ENCODE measurements around the gene ITGA11.

Gene ITGA11, protein sequence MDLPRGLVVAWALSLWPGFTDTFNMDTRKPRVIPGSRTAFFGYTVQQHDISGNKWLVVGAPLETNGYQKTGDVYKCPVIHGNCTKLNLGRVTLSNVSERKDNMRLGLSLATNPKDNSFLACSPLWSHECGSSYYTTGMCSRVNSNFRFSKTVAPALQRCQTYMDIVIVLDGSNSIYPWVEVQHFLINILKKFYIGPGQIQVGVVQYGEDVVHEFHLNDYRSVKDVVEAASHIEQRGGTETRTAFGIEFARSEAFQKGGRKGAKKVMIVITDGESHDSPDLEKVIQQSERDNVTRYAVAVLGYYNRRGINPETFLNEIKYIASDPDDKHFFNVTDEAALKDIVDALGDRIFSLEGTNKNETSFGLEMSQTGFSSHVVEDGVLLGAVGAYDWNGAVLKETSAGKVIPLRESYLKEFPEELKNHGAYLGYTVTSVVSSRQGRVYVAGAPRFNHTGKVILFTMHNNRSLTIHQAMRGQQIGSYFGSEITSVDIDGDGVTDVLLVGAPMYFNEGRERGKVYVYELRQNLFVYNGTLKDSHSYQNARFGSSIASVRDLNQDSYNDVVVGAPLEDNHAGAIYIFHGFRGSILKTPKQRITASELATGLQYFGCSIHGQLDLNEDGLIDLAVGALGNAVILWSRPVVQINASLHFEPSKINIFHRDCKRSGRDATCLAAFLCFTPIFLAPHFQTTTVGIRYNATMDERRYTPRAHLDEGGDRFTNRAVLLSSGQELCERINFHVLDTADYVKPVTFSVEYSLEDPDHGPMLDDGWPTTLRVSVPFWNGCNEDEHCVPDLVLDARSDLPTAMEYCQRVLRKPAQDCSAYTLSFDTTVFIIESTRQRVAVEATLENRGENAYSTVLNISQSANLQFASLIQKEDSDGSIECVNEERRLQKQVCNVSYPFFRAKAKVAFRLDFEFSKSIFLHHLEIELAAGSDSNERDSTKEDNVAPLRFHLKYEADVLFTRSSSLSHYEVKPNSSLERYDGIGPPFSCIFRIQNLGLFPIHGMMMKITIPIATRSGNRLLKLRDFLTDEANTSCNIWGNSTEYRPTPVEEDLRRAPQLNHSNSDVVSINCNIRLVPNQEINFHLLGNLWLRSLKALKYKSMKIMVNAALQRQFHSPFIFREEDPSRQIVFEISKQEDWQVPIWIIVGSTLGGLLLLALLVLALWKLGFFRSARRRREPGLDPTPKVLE
- long read RNA-seq, result 0 reads

DNA sequence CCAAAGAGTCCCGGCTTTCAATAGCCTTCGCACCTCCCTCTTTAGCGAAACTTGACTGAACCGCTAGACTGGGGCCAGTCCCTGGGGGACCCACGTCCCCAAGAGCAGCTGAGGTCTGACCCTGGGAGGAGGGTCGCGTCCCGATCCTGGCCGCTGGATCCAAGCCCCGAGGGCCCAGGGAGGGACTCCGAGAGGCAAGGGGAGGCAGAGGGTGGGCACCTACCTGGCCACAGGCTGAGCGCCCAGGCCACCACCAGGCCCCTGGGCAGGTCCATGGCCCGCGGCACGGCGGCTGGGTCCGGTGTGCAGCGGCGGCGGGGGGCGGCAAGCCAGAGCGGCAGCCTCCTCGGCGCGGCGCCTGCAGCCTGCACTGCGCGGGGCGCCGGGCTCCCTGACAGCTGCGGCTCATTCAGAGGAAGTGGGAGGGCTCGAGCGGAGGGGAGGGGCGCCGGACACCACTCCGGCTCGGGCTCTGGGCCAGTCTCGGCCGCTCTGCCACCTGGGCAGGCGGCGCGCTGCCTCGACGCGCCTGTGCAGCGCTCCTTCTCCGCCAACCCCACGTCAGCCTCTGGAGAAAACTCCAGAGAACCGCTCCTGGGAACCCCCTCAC, at the start of gene ITGA11:
ITGA11 (minus strand) TSS at position 372 of the 610 bp plus-strand sequence; CDS start at position 275, 97 bp downstream.
- peak; percentile 8 to 14 for DNase-seq (ENCODE audit: low read depth in 1 of 2, low spot score in 1 of 2)
- Histone ChIP-seq H3K27ac (replicated peaks) (no peak within 1 kb of the TSS), H3K27me3 (ENCODE audit: insufficient read depth, poor library complexity, severe bottlenecking) (peaks cover 46% of the 10 kb centered on the region), H3K4me3 (replicated peaks; ENCODE audit: insufficient read depth, low read length) (no peak within 1 kb of the TSS)
- TF ChIP-seq POLR2AphosphoS5 (IDR thresholded peaks at IDR 0.05; ENCODE audit: low read depth) (no peak), SPI1 (IDR thresholded peaks at IDR 0.05; ENCODE audit: borderline replicate concordance, low read depth) (peak; percentile 3; the same call in 1 of the 2 replicates)

DNA sequence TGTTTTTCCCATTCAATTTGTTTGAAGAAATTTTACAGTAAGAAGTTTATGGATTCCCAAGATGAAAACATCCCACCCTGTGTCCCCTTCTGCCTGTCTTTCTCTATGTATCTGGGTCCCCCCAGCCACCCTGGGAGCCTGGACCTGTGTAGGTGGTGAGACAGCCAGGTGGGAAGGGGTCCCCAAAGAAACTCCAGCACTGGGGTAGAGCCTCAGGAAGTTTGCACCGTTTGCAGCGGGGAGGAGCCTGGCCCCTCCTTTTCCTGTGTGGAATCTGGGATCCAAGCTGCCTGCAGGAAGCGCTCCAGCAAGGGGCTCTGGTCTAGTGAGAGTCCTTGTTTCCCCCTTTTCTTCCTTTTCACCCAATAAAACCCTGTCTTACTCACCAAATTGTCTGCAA, 49.4 kb upstream of the ITGA11 start:
- DNase-seq (ENCODE audit: low read depth in 1 of 2, low spot score in 1 of 2), result no peak
- no peak overlapping the region for H3K27ac ChIP-seq (replicated peaks)
- H3K4me3 ChIP-seq (replicated peaks; ENCODE audit: insufficient read depth, low read length), result no peak overlapping the region
- H3K27me3 ChIP-seq (ENCODE audit: insufficient read depth, poor library complexity, severe bottlenecking), result peaks cover 4% of the 10 kb centered on the region
- TF ChIP-seq POLR2AphosphoS5 (IDR thresholded peaks at IDR 0.05; ENCODE audit: low read depth) (no peak), SPI1 (IDR thresholded peaks at IDR 0.05; ENCODE audit: borderline replicate concordance, low read depth) (no peak)
- TF ChIP-seq, protein P1, sequence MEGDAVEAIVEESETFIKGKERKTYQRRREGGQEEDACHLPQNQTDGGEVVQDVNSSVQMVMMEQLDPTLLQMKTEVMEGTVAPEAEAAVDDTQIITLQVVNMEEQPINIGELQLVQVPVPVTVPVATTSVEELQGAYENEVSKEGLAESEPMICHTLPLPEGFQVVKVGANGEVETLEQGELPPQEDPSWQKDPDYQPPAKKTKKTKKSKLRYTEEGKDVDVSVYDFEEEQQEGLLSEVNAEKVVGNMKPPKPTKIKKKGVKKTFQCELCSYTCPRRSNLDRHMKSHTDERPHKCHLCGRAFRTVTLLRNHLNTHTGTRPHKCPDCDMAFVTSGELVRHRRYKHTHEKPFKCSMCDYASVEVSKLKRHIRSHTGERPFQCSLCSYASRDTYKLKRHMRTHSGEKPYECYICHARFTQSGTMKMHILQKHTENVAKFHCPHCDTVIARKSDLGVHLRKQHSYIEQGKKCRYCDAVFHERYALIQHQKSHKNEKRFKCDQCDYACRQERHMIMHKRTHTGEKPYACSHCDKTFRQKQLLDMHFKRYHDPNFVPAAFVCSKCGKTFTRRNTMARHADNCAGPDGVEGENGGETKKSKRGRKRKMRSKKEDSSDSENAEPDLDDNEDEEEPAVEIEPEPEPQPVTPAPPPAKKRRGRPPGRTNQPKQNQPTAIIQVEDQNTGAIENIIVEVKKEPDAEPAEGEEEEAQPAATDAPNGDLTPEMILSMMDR (IDR thresholded peaks at IDR 0.05; ENCODE audit: insufficient read depth, low read length), result no peak

DNA sequence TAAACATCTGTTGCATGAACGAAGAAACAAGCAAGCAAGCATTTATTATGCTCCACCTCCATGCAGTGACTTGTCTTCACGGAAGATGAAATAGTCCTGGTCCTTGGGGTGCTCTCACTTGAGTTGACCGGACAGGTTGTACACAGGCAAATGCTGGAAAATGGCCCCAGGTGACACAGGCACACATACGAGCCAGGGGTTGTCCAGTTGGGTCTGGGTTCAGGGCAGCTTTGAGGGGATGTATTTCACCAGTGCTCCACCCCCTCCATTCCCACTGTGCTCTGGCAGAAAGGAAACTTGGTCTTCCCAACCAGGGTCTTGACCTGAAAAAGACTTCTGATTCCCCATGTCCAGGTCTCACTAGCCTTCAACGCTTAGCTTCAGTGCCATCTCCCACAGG, 48.3 kb upstream of the ITGA11 start:
- H3K4me3 ChIP-seq (replicated peaks; ENCODE audit: insufficient read depth, low read length), result no peak overlapping the region
- no peak for TF ChIP-seq GABPA (IDR thresholded peaks at IDR 0.05; ENCODE audit: low read depth)
- TF ChIP-seq SPI1 (IDR thresholded peaks at IDR 0.05; ENCODE audit: borderline replicate concordance, low read depth), result no peak
- TF ChIP-seq, protein P2, sequence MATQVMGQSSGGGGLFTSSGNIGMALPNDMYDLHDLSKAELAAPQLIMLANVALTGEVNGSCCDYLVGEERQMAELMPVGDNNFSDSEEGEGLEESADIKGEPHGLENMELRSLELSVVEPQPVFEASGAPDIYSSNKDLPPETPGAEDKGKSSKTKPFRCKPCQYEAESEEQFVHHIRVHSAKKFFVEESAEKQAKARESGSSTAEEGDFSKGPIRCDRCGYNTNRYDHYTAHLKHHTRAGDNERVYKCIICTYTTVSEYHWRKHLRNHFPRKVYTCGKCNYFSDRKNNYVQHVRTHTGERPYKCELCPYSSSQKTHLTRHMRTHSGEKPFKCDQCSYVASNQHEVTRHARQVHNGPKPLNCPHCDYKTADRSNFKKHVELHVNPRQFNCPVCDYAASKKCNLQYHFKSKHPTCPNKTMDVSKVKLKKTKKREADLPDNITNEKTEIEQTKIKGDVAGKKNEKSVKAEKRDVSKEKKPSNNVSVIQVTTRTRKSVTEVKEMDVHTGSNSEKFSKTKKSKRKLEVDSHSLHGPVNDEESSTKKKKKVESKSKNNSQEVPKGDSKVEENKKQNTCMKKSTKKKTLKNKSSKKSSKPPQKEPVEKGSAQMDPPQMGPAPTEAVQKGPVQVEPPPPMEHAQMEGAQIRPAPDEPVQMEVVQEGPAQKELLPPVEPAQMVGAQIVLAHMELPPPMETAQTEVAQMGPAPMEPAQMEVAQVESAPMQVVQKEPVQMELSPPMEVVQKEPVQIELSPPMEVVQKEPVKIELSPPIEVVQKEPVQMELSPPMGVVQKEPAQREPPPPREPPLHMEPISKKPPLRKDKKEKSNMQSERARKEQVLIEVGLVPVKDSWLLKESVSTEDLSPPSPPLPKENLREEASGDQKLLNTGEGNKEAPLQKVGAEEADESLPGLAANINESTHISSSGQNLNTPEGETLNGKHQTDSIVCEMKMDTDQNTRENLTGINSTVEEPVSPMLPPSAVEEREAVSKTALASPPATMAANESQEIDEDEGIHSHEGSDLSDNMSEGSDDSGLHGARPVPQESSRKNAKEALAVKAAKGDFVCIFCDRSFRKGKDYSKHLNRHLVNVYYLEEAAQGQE (IDR thresholded peaks at IDR 0.05; ENCODE audit: insufficient replicate concordance, low read depth), result no peak
- no peak for TF ChIP-seq POLR2AphosphoS5 (IDR thresholded peaks at IDR 0.05; ENCODE audit: low read depth)
- TF ChIP-seq, protein P1 (IDR thresholded peaks at IDR 0.05; ENCODE audit: insufficient read depth, low read length), result no peak
- no peak overlapping the region for H3K27ac ChIP-seq (replicated peaks)
- no peak for DNase-seq (ENCODE audit: low read depth in 1 of 2, low spot score in 1 of 2)
- peaks cover 7% of the 10 kb centered on the region for H3K27me3 ChIP-seq (ENCODE audit: insufficient read depth, poor library complexity, severe bottlenecking)

DNA sequence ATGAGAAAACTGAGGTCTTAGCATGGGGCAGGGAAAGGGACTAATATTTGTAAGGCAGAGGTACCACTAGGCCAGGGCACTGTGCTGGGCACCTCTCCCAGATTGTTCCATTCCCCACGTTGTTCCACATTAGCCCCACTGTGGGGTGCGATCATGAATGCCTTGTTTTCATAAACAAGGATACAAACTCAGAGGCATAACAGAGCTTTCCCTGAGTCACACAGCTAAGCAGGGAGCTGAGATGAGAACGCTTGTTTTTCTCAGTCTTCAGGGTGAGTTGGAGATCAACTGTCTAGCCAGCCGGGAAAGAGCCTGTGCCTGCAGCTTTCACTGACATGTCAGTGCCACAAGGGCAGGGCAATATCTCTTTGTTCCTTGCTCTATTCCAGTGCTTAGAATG, 47.9 kb upstream of the ITGA11 start:
- Histone ChIP-seq H3K27ac (replicated peaks) (no peak overlapping the region), H3K27me3 (ENCODE audit: insufficient read depth, poor library complexity, severe bottlenecking) (peaks cover 7% of the 10 kb centered on the region), H3K4me3 (replicated peaks; ENCODE audit: insufficient read depth, low read length) (no peak overlapping the region)
- TF ChIP-seq SPI1 (IDR thresholded peaks at IDR 0.05; ENCODE audit: borderline replicate concordance, low read depth) (no peak), GABPA (IDR thresholded peaks at IDR 0.05; ENCODE audit: low read depth) (no peak), POLR2AphosphoS5 (IDR thresholded peaks at IDR 0.05; ENCODE audit: low read depth) (no peak)
- TF ChIP-seq, protein P2 (IDR thresholded peaks at IDR 0.05; ENCODE audit: insufficient replicate concordance, low read depth), result no peak
- TF ChIP-seq, protein P1 (IDR thresholded peaks at IDR 0.05; ENCODE audit: insufficient read depth, low read length), result no peak
- no peak for DNase-seq (ENCODE audit: low read depth in 1 of 2, low spot score in 1 of 2)

All from HL-60 (cell line).